Cardiac muscle cell (in vitro differentiated cells and primary cell): ENCODE data around the gene HSH2D. TPM values are rescaled to one million over a fixed set of nuclear protein-coding genes. Genes with fewer than 3 reads are reported as not detected.
"Not testable (repeated sequence)": the region's sequence is repeated elsewhere in the genome, so short reads cannot be mapped to it uniquely, and the experiment has no call there.

Experiments used
- DNase-seq, 2 donors: peaks; one replicate each; pipeline versions ENCODE4 v3.0.0 to v3.0.0-alpha.2; 2010 to 2017; ENCODE audit warnings: low read depth in 1 of 2, low spot score in 1 of 2
- H3K27ac ChIP-seq: fragments of 200-600 bp; sonication (generic); 2 replicates; pipeline ENCODE4 v1.5.1; 2016
- H3K27me3 ChIP-seq: fragments of 200-600 bp; sonication (generic); 2 replicates; pipeline ENCODE4 v1.6.0; 2016; ENCODE audit warnings: control low read depth
- H3K36me3 ChIP-seq: fragments of 200-600 bp; sonication (generic); 2 replicates; pipeline ENCODE4 v1.5.1; 2016; ENCODE audit warnings: control low read depth
- H3K4me1 ChIP-seq: fragments of 200-600 bp; sonication (generic); 2 replicates; pipeline ENCODE4 v1.8.1; 2017; ENCODE audit warnings: low read depth, mild to moderate bottlenecking, mixed run types
- H3K4me3 ChIP-seq: fragments of 200-600 bp; sonication (generic); 2 replicates; pipeline ENCODE4 v1.5.1; 2016; ENCODE audit warnings: mild to moderate bottlenecking
- H3K9me3 ChIP-seq: fragments of 200-600 bp; sonication (generic); 2 replicates; pipeline ENCODE4 v1.5.1; 2017; ENCODE audit warnings: low read depth, mild to moderate bottlenecking, control low read depth
- CTCF ChIP-seq: IDR thresholded peaks from 2 replicates; pipeline ENCODE4 v1.5.1; 2012; ENCODE audit warnings: low read depth, mild to moderate bottlenecking, low read length
- polyA plus RNA-seq: library from polyadenylated mRNA; unstranded; fragments of >200 nt; fragmentation: Nextera tagmentation; extraction: Ambion mirVana; gene quantifications from 2 replicates; pipeline ENCODE4 v1.2.1, GENCODE V29; 2016
- total RNA-seq: library from RNA; depleted of rRNA; stranded (reverse); fragments of >200 nt; gene quantifications from 2 replicates; pipeline ENCODE4 v1.2.3, GENCODE V29; 2016

The HSH2D gene
- total and polyA plus RNA-seq, 2 experiments from 2014 or later = not detected

GRCh38 chr19:16117594-16118033, 25.9 kb upstream of the HSH2D start:
- no peak for TF ChIP-seq CTCF
- Histone ChIP-seq H3K9me3 (no peaks in the 10 kb centered on the region), H3K36me3 (peaks cover 27% of the 10 kb centered on the region), H3K4me3 (no peak overlapping the region), H3K27ac (no peak overlapping the region), H3K27me3 (no peaks in the 10 kb centered on the region), H3K4me1 (peaks cover 4% of the 10 kb centered on the region)
- DNase-seq = no peak

- no peak for DNase-seq
- no peak for TF ChIP-seq CTCF
- Histone ChIP-seq H3K36me3 (peaks cover 33% of the 10 kb centered on the region), H3K4me1 (no peaks in the 10 kb centered on the region), H3K9me3 (no peaks in the 10 kb centered on the region), H3K27ac (no peak overlapping the region), H3K4me3 (no peak overlapping the region), H3K27me3 (no peaks in the 10 kb centered on the region)
Measured at GRCh38 chr19:16118489-16119033, 24.9 kb upstream of the HSH2D start.

GRCh38 chr19:16119075-16119857, 24.2 kb upstream of the HSH2D start:
- H3K27ac ChIP-seq, H3K4me1 ChIP-seq, H3K9me3 ChIP-seq, DNase-seq, H3K27me3 ChIP-seq, H3K4me3 ChIP-seq: not testable (repeated sequence)
- H3K36me3 ChIP-seq = peaks cover 33% of the 10 kb centered on the region

GRCh38 chr19:16121141-16121540, 22.3 kb upstream of the HSH2D start:
- Histone ChIP-seq H3K27ac (no peak overlapping the region), H3K4me3 (no peak overlapping the region), H3K27me3 (no peaks in the 10 kb centered on the region), H3K36me3 (peaks cover 37% of the 10 kb centered on the region), H3K9me3 (no peaks in the 10 kb centered on the region), H3K4me1 (no peaks in the 10 kb centered on the region)
- no peak for TF ChIP-seq CTCF
- DNase-seq = no peak

- Histone ChIP-seq H3K27ac (no peak overlapping the region), H3K36me3 (peaks cover 40% of the 10 kb centered on the region)
Measured at GRCh38 chr19:16121967-16122366, 21.5 kb upstream of the HSH2D start.

More at GRCh38 chr19:16121967-16122366, 21.5 kb upstream of the HSH2D start:
- DNase-seq = no peak
- Histone ChIP-seq H3K9me3 (no peaks in the 10 kb centered on the region), H3K27me3 (no peaks in the 10 kb centered on the region), H3K4me3 (no peak overlapping the region), H3K4me1 (no peaks in the 10 kb centered on the region)
- TF ChIP-seq CTCF = no peak
